Naive thymus-derived CD4-positive, alpha-beta T cell (primary cell): ENCODE measurements around the gene VWDE. TPM values are rescaled to one million over a fixed set of nuclear protein-coding genes. Genes with fewer than 3 reads are reported as not detected.

ENCODE experiments used
- ATAC-seq: fragments of 150-1000 bp; cut with Tn5 transposase; 2 replicates; pipeline ENCODE4 v1.10.0; 2021; ENCODE audit warnings: mild to moderate bottlenecking, moderate library complexity
- CTCF ChIA-PET: fragments of 350-600 bp; sonication (Branson Sonifier 250); formaldehyde crosslinking; loops from one replicate; lab custom pipeline; 2021; ENCODE audit warnings: antibody characterized with exemption; lab: Charles Lee
- POLR2A ChIA-PET: fragments of 350-600 bp; sonication (Branson Sonifier 250); formaldehyde crosslinking; loops from one replicate; lab custom pipeline; 2021; ENCODE audit warnings: antibody characterized with exemption, inconsistent platforms; lab: Charles Lee
- DNase-seq, 9 donors: peaks; one replicate each; pipeline versions ENCODE4 v3.0.0 to v3.0.0-alpha.2; 2020 to 2022; ENCODE audit warnings: mixed read lengths in 1 of 9
- H3K27ac ChIP-seq: one replicate; pipeline ENCODE4 v1.7.0; 2013; ENCODE audit warnings: mild to moderate bottlenecking, low read depth, low read length, moderate library complexity
- H3K27me3 ChIP-seq, 2 donors: one replicate each; pipeline ENCODE4 v1.7.0; 2013; ENCODE audit warnings: low read length in 2 of 2, mild to moderate bottlenecking in 2 of 2, moderate library complexity in 2 of 2; ENCODE audit not compliant: control insufficient read depth in 2 of 2, insufficient read depth in 2 of 2
- H3K36me3 ChIP-seq, 3 experiments: 1 replicate in 2 of 3; 2 replicates in 1 of 3; pipeline ENCODE4 v1.7.0; 2013; ENCODE audit warnings: low read length in 3 of 3, mild to moderate bottlenecking in 3 of 3, moderate library complexity in 1 of 3; ENCODE audit not compliant: insufficient read depth in 3 of 3, control insufficient read depth in 2 of 3
- H3K4me1 ChIP-seq, 2 donors: one replicate each; pipeline ENCODE4 v1.7.0; 2013; ENCODE audit warnings: low read length in 2 of 2, mild to moderate bottlenecking in 2 of 2, moderate library complexity in 1 of 2; ENCODE audit not compliant: control insufficient read depth in 2 of 2, insufficient read depth in 2 of 2
- H3K4me3 ChIP-seq: 2 replicates; pipeline ENCODE4 v1.7.0; 2013; ENCODE audit warnings: mild to moderate bottlenecking, low read length
- H3K9me3 ChIP-seq, 3 experiments: 1 replicate in 2 of 3; 2 replicates in 1 of 3; pipeline ENCODE4 v1.7.0; 2013; ENCODE audit warnings: low read length in 3 of 3; ENCODE audit not compliant: control insufficient read depth in 2 of 3
- H3K27ac Mint-ChIP-seq, 9 donors: one replicate each; pipeline ENCODE4 v1.8.0; 2020 to 2022; ENCODE audit warnings: mixed read lengths in 9 of 9, mild to moderate bottlenecking in 8 of 9, moderate library complexity in 5 of 9, inconsistent platforms in 2 of 9
- H3K27me3 Mint-ChIP-seq, 5 donors: one replicate each; pipeline ENCODE4 v1.8.0; 2021 to 2022; ENCODE audit warnings: mixed read lengths in 5 of 5, mild to moderate bottlenecking in 1 of 5
- H3K36me3 Mint-ChIP-seq, 5 donors: one replicate each; pipeline ENCODE4 v1.8.0; 2020 to 2022; ENCODE audit warnings: mixed read lengths in 5 of 5, mild to moderate bottlenecking in 3 of 5, inconsistent platforms in 1 of 5
- H3K4me1 Mint-ChIP-seq, 7 donors: one replicate each; pipeline ENCODE4 v1.8.0; 2020 to 2022; ENCODE audit warnings: mixed read lengths in 7 of 7, mild to moderate bottlenecking in 3 of 7, inconsistent platforms in 1 of 7
- H3K4me3 Mint-ChIP-seq, 10 donors: one replicate each; pipeline ENCODE4 v1.8.0; 2020 to 2022; ENCODE audit warnings: mild to moderate bottlenecking in 10 of 10, mixed read lengths in 10 of 10, moderate library complexity in 6 of 10, inconsistent platforms in 2 of 10
- H3K9me3 Mint-ChIP-seq, 11 donors: one replicate each; pipeline ENCODE4 v1.8.0; 2020 to 2022; ENCODE audit warnings: mixed read lengths in 11 of 11, mild to moderate bottlenecking in 4 of 11, inconsistent platforms in 1 of 11, moderate library complexity in 1 of 11
- intact Hi-C, 2 donors: fragments of 100-400 bp; cut with micrococcal nuclease; formaldehyde crosslinking; loops; one replicate each; pipeline ENCODE4 v1.15.1; 2023
- polyA plus RNA-seq, 2 donors: library from polyadenylated mRNA; unstranded; fragments of 300-500 nt; fragmentation: Illumina TruSeq; gene quantifications; one replicate each; pipeline ENCODE4 v1.2.3, GENCODE V29; 2021
- total RNA-seq, 6 experiments: library from RNA in 5 of 6; stranded (reverse) in 5 of 6; gene quantifications; 1 replicate in 5 of 6; 2 replicates in 1 of 6; pipeline ENCODE4 v1.2.3 and lab custom pipeline; 2021 to 2026

VWDE gene
- total and polyA plus RNA-seq, 7 experiments from 2014 or later: 0.13 to 4.9 (median 2.9) TPM

GRCh38 chr7:12323415-12323814, 80.2 kb downstream of the VWDE start:
- Histone ChIP-seq H3K27me3 (no peaks in the 10 kb centered on the region), H3K36me3 (no peaks in the 10 kb centered on the region), H3K9me3 (no peaks in the 10 kb centered on the region), H3K4me3 (no peak overlapping the region), H3K4me1 (no peaks in the 10 kb centered on the region), H3K27ac (no peak overlapping the region)
- H3K27me3 Mint-ChIP-seq: peaks cover 0 to 4% (median 0%) of the 10 kb centered on the region in 5 donors
- H3K27ac Mint-ChIP-seq: no peak overlapping the region
- ChIA-PET CTCF (interaction anchor here (1.6 to 3.3 kb wide), 4 partner anchors 27 to 258 kb away, joined by 3 to 20 read pairs (median 6); partner anchors contain the start of gene TMEM106B), POLR2A (no interaction called here)
- no peaks in the 10 kb centered on the region for H3K9me3 Mint-ChIP-seq
- ATAC-seq (no peak), DNase-seq (no peak)
- H3K4me3 Mint-ChIP-seq: no peak overlapping the region
- intact Hi-C loops: loop anchor here (5.0 kb wide), 5 partner anchors 66 to 951 kb away; no protein-coding TSS in a partner anchor
- H3K4me1 Mint-ChIP-seq: peaks cover 0 to 4% (median 0%) of the 10 kb centered on the region in 7 donors
- H3K36me3 Mint-ChIP-seq: no peaks in the 10 kb centered on the region

GRCh38 chr7:12322903-12323300, 80.8 kb downstream of the VWDE start:
- Mint-ChIP-seq H3K27ac (no peak overlapping the region), H3K27me3 (peaks cover 0 to 4% (median 0%) of the 10 kb centered on the region in 5 donors), H3K36me3 (no peaks in the 10 kb centered on the region), H3K4me1 (peaks cover 0 to 4% (median 0%) of the 10 kb centered on the region in 7 donors), H3K9me3 (no peaks in the 10 kb centered on the region), H3K4me3 (no peak overlapping the region)
- ATAC-seq (no peak), DNase-seq (no peak)
- intact Hi-C loops: loop anchor here (1.0 to 5.0 kb wide), 8 partner anchors 66 to 951 kb away; partner anchors contain the start of gene TMEM106B (in 2 of the 2)
- H3K27ac ChIP-seq: no peak overlapping the region
- no peak overlapping the region for H3K4me3 ChIP-seq
- CTCF ChIA-PET: interaction anchor here (0.8 to 3.3 kb wide), 8 partner anchors 16 to 258 kb away, joined by 3 to 20 read pairs (median 6); partner anchors contain the start of gene TMEM106B
- no peaks in the 10 kb centered on the region for H3K36me3 ChIP-seq
- H3K9me3 ChIP-seq: no peaks in the 10 kb centered on the region
- no peaks in the 10 kb centered on the region for H3K27me3 ChIP-seq
- POLR2A ChIA-PET: no interaction called here
- H3K4me1 ChIP-seq: no peaks in the 10 kb centered on the region

- POLR2A ChIA-PET: no interaction called here
Measured at GRCh38 chr7:12322284-12322902, 81.3 kb downstream of the VWDE start.

GRCh38 chr7:12320987-12321647, 82.5 kb downstream of the VWDE start:
- no peaks in the 10 kb centered on the region for H3K9me3 Mint-ChIP-seq
- H3K4me1 Mint-ChIP-seq: peaks cover 0 to 4% (median 0%) of the 10 kb centered on the region in 7 donors
- H3K27me3 ChIP-seq: no peaks in the 10 kb centered on the region
- POLR2A ChIA-PET: no interaction called here
- H3K36me3 ChIP-seq: no peaks in the 10 kb centered on the region
- no peaks in the 10 kb centered on the region for H3K36me3 Mint-ChIP-seq
- DNase-seq (no peak), ATAC-seq (no peak)
- peaks cover 0 to 4% (median 0%) of the 10 kb centered on the region in 5 donors for H3K27me3 Mint-ChIP-seq
- no peak overlapping the region for H3K4me3 Mint-ChIP-seq
- H3K27ac Mint-ChIP-seq: no peak overlapping the region
- H3K4me3 ChIP-seq: no peak overlapping the region
- no peaks in the 10 kb centered on the region for H3K4me1 ChIP-seq
- H3K27ac ChIP-seq: no peak overlapping the region
- CTCF ChIA-PET: interaction anchor here (0.6 to 3.3 kb wide), 5 partner anchors 29 to 893 kb away, joined by 3 to 20 read pairs (median 4); no protein-coding TSS in a partner anchor
- intact Hi-C loops: loop anchor here (5.0 kb wide), 5 partner anchors 64 to 949 kb away; no protein-coding TSS in a partner anchor
- H3K9me3 ChIP-seq: no peaks in the 10 kb centered on the region

More at GRCh38 chr7:12322284-12322902, 81.3 kb downstream of the VWDE start:
- H3K27ac Mint-ChIP-seq: no peak overlapping the region
- Histone ChIP-seq H3K4me1 (no peaks in the 10 kb centered on the region), H3K36me3 (no peaks in the 10 kb centered on the region), H3K27ac (no peak overlapping the region), H3K27me3 (no peaks in the 10 kb centered on the region), H3K9me3 (no peaks in the 10 kb centered on the region), H3K4me3 (no peak overlapping the region)
- H3K4me3 Mint-ChIP-seq: no peak overlapping the region
- no peaks in the 10 kb centered on the region for H3K36me3 Mint-ChIP-seq
- peaks cover 0 to 4% (median 0%) of the 10 kb centered on the region in 7 donors for H3K4me1 Mint-ChIP-seq
- intact Hi-C loops: loop anchor here (1.0 to 5.0 kb wide), 8 partner anchors 65 to 950 kb away; partner anchors contain the start of gene TMEM106B (in 2 of the 2)
- DNase-seq (peak in 7 of 9 donors; percentile 5 to 53 (median 47)), ATAC-seq (no peak)
- peaks cover 0 to 4% (median 0%) of the 10 kb centered on the region in 5 donors for H3K27me3 Mint-ChIP-seq
- CTCF ChIA-PET: interaction anchor here (0.6 to 3.3 kb wide), 9 partner anchors 17 to 945 kb away, joined by 3 to 20 read pairs (median 5); partner anchors contain the start of gene TMEM106B
- no peaks in the 10 kb centered on the region for H3K9me3 Mint-ChIP-seq

- Histone ChIP-seq H3K4me1 (no peaks in the 10 kb centered on the region), H3K36me3 (no peaks in the 10 kb centered on the region), H3K27ac (no peak overlapping the region), H3K27me3 (no peaks in the 10 kb centered on the region), H3K9me3 (no peaks in the 10 kb centered on the region), H3K4me3 (no peak overlapping the region)
- no peaks in the 10 kb centered on the region for H3K36me3 Mint-ChIP-seq
- DNase-seq: no peak
- peaks cover 0 to 4% (median 0%) of the 10 kb centered on the region in 7 donors for H3K4me1 Mint-ChIP-seq
- ATAC-seq: no peak
- H3K9me3 Mint-ChIP-seq: no peaks in the 10 kb centered on the region
- no peak overlapping the region for H3K4me3 Mint-ChIP-seq
- no peak overlapping the region for H3K27ac Mint-ChIP-seq
- POLR2A ChIA-PET: no interaction called here
- intact Hi-C loops: loop anchor here (5.0 kb wide), 5 partner anchors 63 to 948 kb away; no protein-coding TSS in a partner anchor
- H3K27me3 Mint-ChIP-seq: peaks cover 0 to 4% (median 0%) of the 10 kb centered on the region in 5 donors
- CTCF ChIA-PET: interaction anchor here (0.8 to 1.4 kb wide), 3 partner anchors 109 to 254 kb away, joined by 3 to 5 read pairs (median 3); no protein-coding TSS in a partner anchor
Measured at GRCh38 chr7:12320241-12320986, 83.3 kb downstream of the VWDE start.

GRCh38 chr7:12317675-12318074, 86.0 kb downstream of the VWDE start:
- peaks cover 0 to 5% (median 0%) of the 10 kb centered on the region in 7 donors for H3K4me1 Mint-ChIP-seq

More at GRCh38 chr7:12317675-12318074, 86.0 kb downstream of the VWDE start:
- Mint-ChIP-seq H3K9me3 (peaks cover 0 to 1% (median 0%) of the 10 kb centered on the region in 11 donors), H3K27ac (no peak overlapping the region), H3K4me3 (no peak overlapping the region), H3K36me3 (no peaks in the 10 kb centered on the region), H3K27me3 (peaks cover 0 to 4% (median 0%) of the 10 kb centered on the region in 5 donors)
- Histone ChIP-seq H3K27ac (no peak overlapping the region), H3K9me3 (no peaks in the 10 kb centered on the region), H3K4me3 (no peak overlapping the region), H3K27me3 (no peaks in the 10 kb centered on the region), H3K36me3 (no peaks in the 10 kb centered on the region), H3K4me1 (no peaks in the 10 kb centered on the region)
- intact Hi-C loops: no loop called here
- CTCF ChIA-PET: no interaction called here
- POLR2A ChIA-PET: no interaction called here
- DNase-seq (no peak), ATAC-seq (no peak)
